ENCODE measurements around the gene ADCY5.

- TF ChIP-seq EZH2 (IDR thresholded peaks at IDR 0.05; ENCODE audit: borderline replicate concordance): no peak
- TF ChIP-seq CTCF (IDR thresholded peaks at IDR 0.05; ENCODE audit: poor library complexity): peak; percentile 14
These were observed 63.9 kb downstream of the ADCY5 start for GRCh38 chr3:123385001-123385401.
